Right lobe of liver (tissue), 6 donors: Measurements from ENCODE around the gene CCK. TPM values are rescaled to one million over a fixed set of nuclear protein-coding genes. Genes with fewer than 3 reads are reported as not detected.

Experiments
- ATAC-seq, 4 donors: fragments of 200-7000 bp; cut with Tn5 transposase; one replicate each; pipeline ENCODE4 v1.9.1; 2020; ENCODE audit warnings: mild to moderate bottlenecking in 4 of 4, moderate library complexity in 4 of 4
- DNase-seq, 3 donors: peaks; one replicate each; pipeline ENCODE4 v3.0.0-alpha.2; 2020
- H3K27ac ChIP-seq, 3 donors: fragments of 200-600 bp; one replicate each; pipeline ENCODE4 v1.8.0; 2022
- H3K27me3 ChIP-seq, 2 donors: fragments of 200-600 bp; one replicate each; pipeline ENCODE4 v1.8.0; 2022
- H3K36me3 ChIP-seq, 4 donors: fragments of 200-600 bp; sonication (generic) in 1 of 4; one replicate each; pipeline versions ENCODE4 v1.5.1 to v1.8.0; 2017 to 2022; ENCODE audit warnings: control low read depth in 1 of 4
- H3K4me1 ChIP-seq, 4 donors: fragments of 200-600 bp; sonication (generic) in 1 of 4; one replicate each; pipeline versions ENCODE4 v1.5.1 to v1.8.0; 2017 to 2022; ENCODE audit warnings: control low read depth in 1 of 4
- H3K4me3 ChIP-seq, 3 donors: fragments of 200-600 bp; one replicate each; pipeline ENCODE4 v1.8.0; 2022
- H3K9me3 ChIP-seq, 4 donors: fragments of 200-600 bp; sonication (generic) in 1 of 4; one replicate each; pipeline versions ENCODE4 v1.5.1 to v1.8.0; 2017 to 2022; ENCODE audit warnings: control low read depth in 1 of 4
- POLR2A ChIP-seq: fragments of 450-650 bp; IDR thresholded peaks from one replicate; pipeline ENCODE4 v1.6.1; 2017; ENCODE audit warnings: antibody characterized with exemption, mild to moderate bottlenecking
- WGBS: methylation state at CpG from one replicate; pipeline ENCODE4 v1.1.6; 2018; ENCODE audit warnings: low coverage, low lambda C conversion rate; ENCODE audit not compliant: insufficient coverage; ENCODE audit errors: missing lambda C conversion rate; 5-methylcytosine and 5-hydroxymethylcytosine counted together
- intact Hi-C, 2 donors: fragments of 100-400 bp; cut with DNase I; formaldehyde crosslinking; loops; one replicate each; pipeline versions ENCODE4 v1.11.2 to v1.14.1; 2022
- total RNA-seq, 6 experiments: library from RNA; depleted of rRNA in 2 of 6; stranded (reverse); fragments of >200 nt in 2 of 6; fragmentation: NEBNext Ultra II Directional in 3 of 6; extraction: Animal tissue kit (Norgen Biotek cat#: 25700) in 3 of 6; gene quantifications; one replicate each; pipeline versions ENCODE4 v1.1.0 to v1.2.4, GENCODE V29; 2016 to 2023
- TF ChIP-seq, protein P1 (sequence below), 4 donors: fragments of 200-600 bp in 3 of 4; fragments of 450-650 bp in 1 of 4; IDR thresholded peaks; one replicate each; pipeline versions ENCODE4 v1.5.1 to v1.8.0; 2016 to 2022; ENCODE audit warnings: antibody characterized with exemption in 4 of 4, mild to moderate bottlenecking in 2 of 4
- donor health status: DM: no; HTN: yes; CAD: no.
- donor health status: DM: no; HTN: no; CAD: no.
- donor health status: DM: no; HTN: no; CAD: no.
- donor health status: DM: no; HTN: yes; CAD: no.
- donor health status: DM: no; HTN: yes; CAD: no.

Gene CCK
- total RNA-seq, 6 experiments from 2014 or later: not detected

DNA sequence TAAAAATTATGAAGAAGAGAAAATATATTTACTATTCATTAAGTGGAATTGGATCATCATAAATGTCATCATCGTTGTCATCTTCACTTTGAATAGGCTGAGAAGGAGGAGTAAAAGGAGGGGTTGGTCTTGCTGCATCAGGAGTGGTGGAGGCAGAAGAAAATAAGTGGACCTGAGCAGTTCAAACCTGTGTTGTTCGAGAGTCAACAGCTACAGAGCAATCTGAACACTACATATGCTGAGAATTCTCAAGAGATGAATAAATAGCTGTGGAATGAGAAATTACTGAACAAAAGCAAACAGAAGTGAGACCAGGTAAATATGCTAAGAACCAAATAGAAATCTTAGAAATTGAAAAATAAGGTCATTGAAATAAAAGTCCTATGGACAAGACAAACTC lies 32.3 kb upstream of the CCK start:
- intact Hi-C loops: no loop called here

DNA sequence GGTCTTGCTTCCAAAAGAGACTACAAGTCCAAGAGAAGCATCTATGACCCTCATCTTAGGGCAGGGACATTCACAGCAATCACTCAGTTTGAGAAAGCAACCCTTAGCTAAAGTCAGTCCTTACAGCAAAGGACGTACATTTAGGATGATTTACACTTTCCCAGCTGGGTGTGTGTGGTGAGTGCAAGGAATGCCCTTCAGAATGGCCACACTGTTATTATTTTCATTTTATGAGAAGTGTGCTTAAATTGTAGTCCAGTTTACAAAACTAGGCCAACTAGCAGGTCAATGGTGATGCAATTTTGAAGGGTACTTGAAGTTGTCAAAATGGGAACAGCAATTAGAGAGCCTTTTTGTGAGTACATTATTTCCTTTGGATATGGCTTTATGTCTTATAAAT lies 26.0 kb upstream of the CCK start:
- Histone ChIP-seq H3K9me3 (no peaks in the 10 kb centered on the region), H3K4me1 (no peaks in the 10 kb centered on the region), H3K27ac (no peak overlapping the region), H3K27me3 (no peaks in the 10 kb centered on the region), H3K36me3 (no peaks in the 10 kb centered on the region), H3K4me3 (no peak overlapping the region)
- no peak for DNase-seq
- TF ChIP-seq, protein P1, sequence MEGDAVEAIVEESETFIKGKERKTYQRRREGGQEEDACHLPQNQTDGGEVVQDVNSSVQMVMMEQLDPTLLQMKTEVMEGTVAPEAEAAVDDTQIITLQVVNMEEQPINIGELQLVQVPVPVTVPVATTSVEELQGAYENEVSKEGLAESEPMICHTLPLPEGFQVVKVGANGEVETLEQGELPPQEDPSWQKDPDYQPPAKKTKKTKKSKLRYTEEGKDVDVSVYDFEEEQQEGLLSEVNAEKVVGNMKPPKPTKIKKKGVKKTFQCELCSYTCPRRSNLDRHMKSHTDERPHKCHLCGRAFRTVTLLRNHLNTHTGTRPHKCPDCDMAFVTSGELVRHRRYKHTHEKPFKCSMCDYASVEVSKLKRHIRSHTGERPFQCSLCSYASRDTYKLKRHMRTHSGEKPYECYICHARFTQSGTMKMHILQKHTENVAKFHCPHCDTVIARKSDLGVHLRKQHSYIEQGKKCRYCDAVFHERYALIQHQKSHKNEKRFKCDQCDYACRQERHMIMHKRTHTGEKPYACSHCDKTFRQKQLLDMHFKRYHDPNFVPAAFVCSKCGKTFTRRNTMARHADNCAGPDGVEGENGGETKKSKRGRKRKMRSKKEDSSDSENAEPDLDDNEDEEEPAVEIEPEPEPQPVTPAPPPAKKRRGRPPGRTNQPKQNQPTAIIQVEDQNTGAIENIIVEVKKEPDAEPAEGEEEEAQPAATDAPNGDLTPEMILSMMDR (IDR thresholded peaks at IDR 0.05): no peak
- no peak for TF ChIP-seq POLR2A
- ATAC-seq: no peak
- 75% methylated on average over 1 of the region's 1 CpG for WGBS
- intact Hi-C loops: no loop called here

More for the DNA sequence above, 32.3 kb upstream of the CCK start:
- no peak for TF ChIP-seq POLR2A
- TF ChIP-seq, protein P1 (IDR thresholded peaks at IDR 0.05): no peak
- H3K27ac ChIP-seq: no peak overlapping the region
- no peaks in the 10 kb centered on the region for H3K27me3 ChIP-seq
- H3K4me1 ChIP-seq: no peaks in the 10 kb centered on the region
- 38% methylated on average over 2 of the region's 2 CpGs for WGBS
- no peaks in the 10 kb centered on the region for H3K9me3 ChIP-seq
- no peaks in the 10 kb centered on the region for H3K36me3 ChIP-seq
- ATAC-seq (no peak), DNase-seq (no peak)
- H3K4me3 ChIP-seq: no peak overlapping the region

DNA sequence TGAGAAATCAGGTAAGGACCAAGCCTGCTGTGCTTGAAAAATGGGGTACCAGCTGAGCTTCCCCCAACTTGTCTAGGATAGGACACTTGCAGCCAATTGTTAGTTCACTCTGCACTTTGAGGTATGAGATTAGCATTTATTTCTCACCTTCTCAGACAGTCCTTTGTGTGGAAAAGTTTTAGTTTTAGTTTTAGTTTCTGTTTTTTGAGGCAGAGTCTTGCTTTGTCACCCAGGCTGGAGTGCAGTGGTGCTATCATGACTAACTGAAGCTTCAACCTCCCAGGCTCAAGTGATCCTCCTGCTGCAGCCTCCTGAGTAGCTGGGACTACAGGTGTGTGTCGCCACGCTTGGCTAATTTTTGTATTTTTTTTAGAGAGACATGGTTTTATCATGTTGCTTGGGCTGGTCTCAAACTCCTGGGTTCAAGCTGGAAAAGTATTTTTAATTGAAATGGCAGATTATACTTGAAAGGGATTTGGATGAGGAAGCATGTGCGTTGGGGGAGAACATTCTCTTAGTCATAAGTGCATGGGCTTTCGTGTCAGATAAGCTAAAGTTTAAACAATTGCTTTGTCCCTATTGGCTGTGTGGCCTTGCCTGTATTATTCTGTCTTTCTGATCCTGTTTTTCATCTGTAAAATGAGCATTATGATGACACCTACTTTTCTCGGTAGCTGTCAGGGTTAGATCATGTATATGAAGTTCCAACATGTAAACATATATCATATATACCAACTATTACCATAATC lies 25.2 kb upstream of the CCK start:
- ATAC-seq (no peak), DNase-seq (no peak)
- WGBS: 82% methylated on average over 5 of the region's 5 CpGs
- TF ChIP-seq POLR2A: no peak
- TF ChIP-seq, protein P1 (IDR thresholded peaks at IDR 0.05): no peak
- intact Hi-C loops: no loop called here
- Histone ChIP-seq H3K36me3 (no peaks in the 10 kb centered on the region), H3K27me3 (no peaks in the 10 kb centered on the region), H3K27ac (no peak overlapping the region), H3K9me3 (no peaks in the 10 kb centered on the region), H3K4me1 (no peaks in the 10 kb centered on the region), H3K4me3 (no peak overlapping the region)

DNA sequence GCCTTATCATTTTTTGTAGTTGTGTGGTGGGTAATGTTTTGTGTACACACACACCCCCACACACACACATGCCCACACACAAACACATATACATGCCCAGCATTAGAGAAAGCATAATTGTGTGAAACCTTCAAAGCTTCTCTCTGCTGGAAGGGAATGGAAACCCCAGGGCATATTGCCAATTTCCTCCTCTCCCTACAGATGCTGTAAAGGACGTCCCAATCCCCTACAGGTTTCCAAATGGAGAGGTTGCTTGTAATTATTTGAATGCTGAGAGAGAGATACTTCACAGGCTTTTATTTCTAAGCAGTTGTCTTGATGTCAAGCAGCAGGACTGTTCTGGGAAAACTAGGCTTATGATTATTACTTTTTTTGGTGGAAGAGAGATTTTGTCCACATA lies 23.0 kb upstream of the CCK start:
- H3K9me3 ChIP-seq: no peaks in the 10 kb centered on the region
- no peak for TF ChIP-seq POLR2A
- TF ChIP-seq, protein P1 (IDR thresholded peaks at IDR 0.05): no peak
- WGBS: 50% methylated on average over 1 of the region's 1 CpG
- no peaks in the 10 kb centered on the region for H3K4me1 ChIP-seq
- no peak overlapping the region for H3K4me3 ChIP-seq
- no peak overlapping the region for H3K27ac ChIP-seq
- H3K36me3 ChIP-seq: no peaks in the 10 kb centered on the region
- intact Hi-C loops: no loop called here
- DNase-seq (no peak), ATAC-seq (no peak)
- H3K27me3 ChIP-seq: no peaks in the 10 kb centered on the region
